Measurements from ENCODE around the gene VEGFD.
A peak's percentile ranks its signal among the peaks of the same experiment; 100 is the strongest.
"Not testable (repeated sequence)": the region's sequence is repeated elsewhere in the genome, so short reads cannot be mapped to it uniquely, and the experiment has no call there.

VEGFD gene

DNA sequence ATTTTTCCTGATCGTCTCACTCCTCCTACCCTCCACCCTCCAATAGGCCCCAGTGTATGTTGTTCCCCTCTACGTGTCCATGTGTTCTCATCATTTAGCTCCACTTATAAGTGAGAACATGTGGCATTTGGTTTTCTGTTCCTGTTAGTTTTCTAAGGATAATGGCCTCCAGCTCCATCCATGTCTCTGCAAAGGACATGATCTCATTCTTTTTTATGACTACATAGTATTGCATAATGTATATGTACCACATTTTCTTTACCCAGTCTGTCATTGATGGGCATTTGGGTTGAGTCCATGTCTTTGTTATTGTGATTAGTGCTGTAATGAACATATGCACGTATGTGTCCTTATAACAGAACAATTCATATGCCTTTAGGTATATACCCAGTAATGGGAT, 78.3 kb downstream of the VEGFD start:
- DNase-seq (ENCODE audit: low read depth in 2 of 2), result not testable (repeated sequence)

GRCh38 chrX:15301924-15302323, 82.3 kb downstream of the VEGFD start:
- peak in 1 of 2 donors; percentile 0 for DNase-seq (ENCODE audit: low read depth in 2 of 2)

DNA sequence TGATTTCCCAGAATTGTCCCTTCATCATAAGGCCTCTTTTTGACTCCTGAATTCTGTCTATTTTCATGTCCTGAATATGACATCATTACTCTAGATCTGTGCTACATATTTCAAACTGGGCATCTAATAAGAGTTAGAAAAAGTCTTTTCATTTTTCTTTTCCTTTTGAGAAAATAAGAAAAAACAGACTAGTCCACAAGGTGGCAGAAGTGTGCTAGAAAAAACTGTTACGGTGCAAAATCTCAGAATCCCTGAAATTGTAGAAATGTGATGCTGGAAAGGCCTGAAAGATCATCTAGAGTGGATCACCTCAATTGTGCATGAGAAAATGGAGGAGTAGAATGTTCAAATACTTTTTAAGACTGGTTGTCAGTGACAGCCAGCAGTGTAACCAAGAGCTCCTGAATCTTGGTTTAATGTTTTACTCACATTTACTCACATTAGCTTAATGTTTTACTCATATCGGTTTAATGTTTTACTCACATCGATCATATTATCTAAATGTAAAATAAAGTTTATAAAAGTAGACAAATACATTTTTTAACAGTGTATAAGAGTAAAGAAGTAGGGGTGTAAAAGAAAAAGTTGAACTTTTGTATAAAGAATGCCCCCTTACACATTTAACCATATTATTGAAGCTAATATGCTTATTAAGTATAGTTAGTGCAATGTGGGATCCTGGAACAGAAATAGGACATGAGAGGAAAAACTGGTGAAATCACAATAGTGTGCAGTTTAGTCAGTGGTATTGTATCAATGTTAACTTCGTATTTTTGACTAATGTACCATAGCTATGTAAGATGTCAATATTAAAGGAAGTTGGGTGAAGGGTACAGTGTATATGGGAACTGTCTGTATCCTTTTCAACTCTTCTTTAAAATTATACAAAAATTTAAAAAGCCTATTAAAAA, 84.0 kb downstream of the VEGFD start:
- no peak for DNase-seq (ENCODE audit: low read depth in 2 of 2)

- no peak for DNase-seq (ENCODE audit: low read depth in 2 of 2)
Observed at GRCh38 chrX:15298780-15299179, 85.4 kb downstream of the VEGFD start.

GRCh38 chrX:15298201-15298600, 86.0 kb downstream of the VEGFD start:
- no peak for DNase-seq (ENCODE audit: low read depth in 2 of 2)
